ENCODE data around the gene PBXIP1. TPM values are rescaled to one million over a fixed set of nuclear protein-coding genes. Genes with fewer than 3 reads are reported as not detected.

Gene PBXIP1
- total and polyA plus RNA-seq, 2 of the 13 experiments (the other 11 are each of a cell fraction or from before 2014, with no cell fraction given) = 16.3 to 31.9 TPM

GRCh38 chr1:155000726-155001424, 45.0 kb upstream of the PBXIP1 start (continued):
- peak; percentile 75 for TF ChIP-seq ZNF281 (CRISPR knock-in tag; IDR thresholded peaks at IDR 0.05; ENCODE audit: borderline replicate concordance)
- TF ChIP-seq NFKBIZ (CRISPR knock-in tag; IDR thresholded peaks at IDR 0.05) = peak; percentile 32
- TF ChIP-seq ZFYVE20 (CRISPR knock-in tag; IDR thresholded peaks at IDR 0.05; ENCODE audit: borderline replicate concordance, low read depth) = no peak
- TF ChIP-seq GPN1 (CRISPR knock-in tag; IDR thresholded peaks at IDR 0.05; ENCODE audit: borderline replicate concordance) = no peak
- peak; percentile 62; the same call in 1 of the 2 replicates for TF ChIP-seq GFI1 (CRISPR knock-in tag; IDR thresholded peaks at IDR 0.05; ENCODE audit: borderline replicate concordance)
- TF ChIP-seq ZNF567 (CRISPR knock-in tag; IDR thresholded peaks at IDR 0.05; ENCODE audit: borderline replicate concordance) = no peak
- peak; percentile 67; the same call in 1 of the 2 replicates for TF ChIP-seq ZNF547 (CRISPR knock-in tag; IDR thresholded peaks at IDR 0.05)
- peak; percentile 20 for TF ChIP-seq ZC3H13 (CRISPR knock-in tag; IDR thresholded peaks at IDR 0.05)
- no peak for TF ChIP-seq RNF219 (CRISPR knock-in tag; IDR thresholded peaks at IDR 0.05)
- TF ChIP-seq RFX5 (IDR thresholded peaks at IDR 0.05; ENCODE audit: low read depth, low read length) = peak; percentile 54; the same call in 1 of the 2 replicates
- TF ChIP-seq ZBED4 (CRISPR knock-in tag; IDR thresholded peaks at IDR 0.05; ENCODE audit: borderline replicate concordance) = peak; percentile 100
- peak; percentile 73 for TF ChIP-seq ZNF788 (CRISPR knock-in tag; IDR thresholded peaks at IDR 0.05; ENCODE audit: borderline replicate concordance)
- peak; percentile 49; the same call in 1 of the 2 replicates for TF ChIP-seq ZNF503 (CRISPR knock-in tag; IDR thresholded peaks at IDR 0.05)
- peak; percentile 61; the same call in 1 of the 2 replicates for TF ChIP-seq ZC3H4 (CRISPR knock-in tag; IDR thresholded peaks at IDR 0.05; ENCODE audit: borderline replicate concordance)
- peak; percentile 76 for TF ChIP-seq POLR2AphosphoS5 (IDR thresholded peaks at IDR 0.05; ENCODE audit: low read depth, low read length)
- no peak for TF ChIP-seq ZNF343 (CRISPR knock-in tag; IDR thresholded peaks at IDR 0.05)
